HG03066 (cell line): Measurements from ENCODE around the gene ZNF284.

Experiments
- ATAC-seq: cut with Tn5 transposase; IDR thresholded peaks from one replicate; pipeline ENCODE4 v1.9.1; 2021; ENCODE audit warnings: low read depth; ENCODE audit not compliant: unreplicated experiment

The ZNF284 gene

DNA sequence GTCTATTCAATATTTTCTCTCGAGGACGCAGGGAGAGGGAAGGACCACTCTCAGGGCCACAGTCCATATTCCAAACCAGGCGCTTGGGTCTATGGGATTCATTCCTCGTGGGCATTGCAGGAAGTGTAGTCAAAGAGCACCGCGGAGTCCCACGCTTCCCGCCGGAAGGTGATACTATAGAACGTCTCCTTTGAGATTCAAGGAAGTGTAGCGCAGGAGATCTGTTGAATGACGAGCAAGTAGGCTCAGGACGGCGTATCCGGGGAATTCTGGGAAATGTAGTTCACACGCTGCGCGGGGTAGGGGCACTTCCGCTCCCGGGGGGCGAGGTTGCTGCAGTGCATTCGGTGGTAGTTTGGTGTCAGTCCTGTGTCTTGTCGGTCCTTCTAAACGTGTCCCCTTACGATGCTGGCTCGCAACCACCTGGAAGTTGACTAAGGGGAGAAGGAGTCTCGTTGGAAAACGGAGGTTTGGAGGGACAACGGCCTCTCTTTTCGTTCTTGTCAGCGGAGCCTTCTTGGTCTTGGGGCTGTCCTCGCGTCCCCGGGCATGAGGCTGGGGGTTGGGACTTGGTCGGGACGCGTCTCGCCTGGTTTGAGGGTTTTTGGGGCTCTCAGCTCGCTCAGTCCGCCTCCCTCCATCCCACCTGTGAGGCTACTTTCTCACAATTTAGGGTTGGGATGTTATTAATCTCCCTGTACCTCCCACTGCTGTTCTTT, at the start of gene ZNF284:
ZNF284 (plus strand) TSS at position 336 of the 719 bp plus-strand sequence. CDS start 4,231 bp downstream, outside the sequence.
- ATAC-seq, result peak; percentile 97

DNA sequence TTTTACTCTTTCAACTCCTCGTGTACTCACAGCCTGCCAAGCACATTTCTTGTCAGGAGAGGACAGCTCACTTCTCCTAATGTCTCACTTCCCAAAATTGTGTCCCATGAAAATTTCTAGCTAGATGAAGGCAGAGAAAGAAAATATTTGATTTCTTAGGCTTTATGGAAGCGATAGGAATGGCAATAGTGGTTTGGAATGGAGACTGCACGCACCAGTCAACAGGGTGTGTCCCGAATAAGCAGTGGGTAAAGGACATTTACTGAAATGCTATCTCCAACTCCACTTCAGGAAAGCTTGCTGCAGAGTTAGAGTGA, 47.1 kb upstream of the ZNF284 start:
- ATAC-seq, result no peak

DNA sequence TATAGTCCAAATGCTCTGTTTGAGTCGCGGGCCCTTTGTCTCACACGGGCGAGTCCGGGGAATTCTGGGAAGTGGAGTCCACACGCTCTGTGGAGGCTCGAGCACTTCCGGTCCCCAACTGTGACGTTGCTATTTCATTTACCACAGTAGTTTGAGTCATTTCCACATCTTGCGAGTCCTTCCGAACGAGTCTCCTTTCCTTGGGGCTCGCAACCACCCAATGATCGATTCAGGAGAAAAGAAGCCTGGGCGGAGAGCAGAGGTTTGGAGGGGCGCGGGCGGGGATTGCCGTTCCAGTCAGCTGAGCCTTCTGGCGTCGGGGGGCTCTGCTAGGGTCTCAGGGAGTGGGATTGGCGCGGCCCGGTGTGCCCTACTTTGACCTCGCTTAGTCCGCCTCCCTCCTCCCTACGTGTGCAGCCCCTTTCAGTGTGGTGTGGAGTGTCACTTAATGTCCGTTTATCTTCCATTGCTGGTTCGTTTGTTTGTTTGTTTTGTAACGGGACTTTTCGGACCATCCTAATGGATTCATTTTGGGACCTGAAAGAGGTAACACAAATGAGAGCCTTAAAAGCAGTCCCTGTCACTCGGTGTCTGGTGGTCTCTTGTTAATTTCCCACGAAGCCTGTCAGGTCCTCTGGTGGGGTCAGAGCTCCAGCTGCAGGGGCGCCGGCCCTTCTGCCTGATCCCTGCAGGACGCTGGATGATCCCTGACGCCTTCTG, 46.6 kb upstream of the ZNF284 start, which contains the start of gene ZNF222:
ZNF222 (plus strand) TSS at position 163 of the 720 bp plus-strand sequence; CDS start at position 221, 58 bp downstream.
- peak; percentile 92 for ATAC-seq

DNA sequence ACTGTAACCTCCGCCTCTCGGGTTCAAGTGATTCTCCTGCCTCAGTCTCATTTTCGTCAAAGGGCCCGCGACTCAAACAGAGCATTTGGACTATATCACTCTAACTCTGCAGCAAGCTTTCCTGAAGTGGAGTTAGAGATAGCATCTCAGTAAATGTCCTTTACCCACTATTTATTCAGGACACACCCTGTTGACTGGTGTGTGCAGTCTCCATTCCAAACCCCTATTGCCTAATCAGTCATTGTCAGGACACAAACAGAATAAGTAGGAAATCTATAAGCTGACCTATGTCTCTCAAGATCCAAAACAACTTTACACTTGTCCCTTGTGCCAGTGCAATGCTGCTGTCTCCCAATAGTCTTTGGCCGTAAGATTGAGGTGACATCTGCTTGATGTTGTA, 45.3 kb upstream of the ZNF284 start:
- no peak for ATAC-seq

DNA sequence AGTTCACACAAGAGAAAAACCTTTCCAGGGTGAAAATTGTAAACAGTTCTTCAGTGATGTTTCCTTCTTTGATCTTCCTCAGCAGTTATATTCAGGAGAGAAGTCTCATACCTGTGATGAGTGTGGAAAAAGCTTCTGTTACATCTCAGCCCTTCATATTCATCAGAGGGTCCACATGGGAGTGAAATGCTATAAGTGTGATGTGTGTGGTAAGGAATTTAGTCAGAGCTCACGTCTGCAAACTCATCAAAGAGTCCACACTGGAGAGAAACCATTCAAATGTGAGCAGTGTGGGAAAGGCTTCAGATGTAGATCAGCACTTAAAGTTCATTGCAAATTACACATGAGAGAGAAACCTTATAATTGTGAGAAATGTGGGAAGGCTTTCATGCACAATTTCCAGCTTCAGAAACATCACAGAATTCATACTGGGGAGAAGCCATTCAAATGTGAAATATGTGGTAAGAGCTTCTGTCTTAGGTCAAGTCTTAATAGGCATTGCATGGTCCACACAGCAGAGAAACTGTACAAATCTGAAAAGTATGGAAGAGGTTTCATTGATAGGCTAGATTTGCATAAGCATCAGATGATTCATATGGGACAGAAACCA, 39.9 kb upstream of the ZNF284 start:
- no peak for ATAC-seq

DNA sequence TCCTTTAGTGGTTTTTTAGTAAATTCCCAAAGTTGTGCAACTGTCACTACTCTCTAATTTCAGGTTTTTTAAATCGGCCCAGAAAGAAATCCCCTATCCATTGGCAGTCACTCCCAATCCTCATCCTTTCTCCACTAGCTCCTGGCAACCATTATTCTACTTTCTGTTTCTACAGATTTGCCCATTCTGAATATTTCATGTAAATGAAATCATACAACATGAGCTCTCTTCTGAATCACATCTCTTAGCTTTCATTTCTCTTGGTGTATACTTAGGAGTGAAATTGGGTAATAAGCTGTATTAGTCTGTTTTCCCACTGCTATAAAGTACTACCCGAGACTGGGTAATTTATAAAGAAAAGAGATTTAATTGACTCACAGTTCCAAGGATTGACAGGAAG, 29.8 kb upstream of the ZNF284 start:
- no peak for ATAC-seq

DNA sequence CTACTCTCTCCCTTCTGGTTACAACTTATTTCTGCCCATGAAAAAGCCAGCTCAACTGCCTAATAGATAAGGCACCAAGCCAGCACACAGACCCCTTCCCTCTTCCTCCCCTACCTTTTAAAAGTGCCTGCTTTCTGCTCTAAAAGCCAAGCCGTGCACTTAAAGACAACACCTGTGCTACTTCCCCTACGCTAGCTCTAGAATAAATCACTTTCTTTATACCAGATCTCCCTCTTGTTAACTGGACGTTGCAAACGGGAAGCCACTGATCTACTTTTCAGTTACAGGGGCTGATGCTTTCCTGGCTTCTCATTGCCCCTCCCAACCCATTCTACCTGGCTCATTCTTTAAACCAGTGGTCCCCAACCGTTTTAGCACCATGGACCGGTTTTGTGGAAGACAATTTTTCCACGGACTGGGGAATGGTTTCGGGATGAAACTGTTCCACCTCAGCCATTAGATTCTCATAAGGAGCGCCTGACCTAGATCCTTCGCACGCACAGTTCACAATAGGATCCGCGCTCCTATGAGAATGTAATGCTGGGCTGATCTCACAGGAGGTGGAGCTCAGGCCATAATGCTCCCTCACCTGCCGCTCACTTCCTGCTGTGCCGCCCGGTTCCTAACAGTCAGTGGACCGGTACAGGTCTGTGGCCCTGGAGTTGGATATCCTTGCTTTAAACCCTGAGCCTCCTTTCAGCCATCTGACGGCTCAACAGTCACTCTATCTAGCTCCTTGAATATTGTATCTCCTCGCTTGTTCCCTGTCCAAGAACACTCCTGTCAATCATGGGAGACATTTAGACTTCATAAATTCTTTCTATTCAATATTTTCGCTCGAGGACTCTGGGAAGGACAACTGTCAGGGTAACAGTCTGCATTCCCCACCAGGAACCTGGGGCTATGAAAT, 21.0 kb upstream of the ZNF284 start:
- peak; percentile 42 for ATAC-seq

DNA sequence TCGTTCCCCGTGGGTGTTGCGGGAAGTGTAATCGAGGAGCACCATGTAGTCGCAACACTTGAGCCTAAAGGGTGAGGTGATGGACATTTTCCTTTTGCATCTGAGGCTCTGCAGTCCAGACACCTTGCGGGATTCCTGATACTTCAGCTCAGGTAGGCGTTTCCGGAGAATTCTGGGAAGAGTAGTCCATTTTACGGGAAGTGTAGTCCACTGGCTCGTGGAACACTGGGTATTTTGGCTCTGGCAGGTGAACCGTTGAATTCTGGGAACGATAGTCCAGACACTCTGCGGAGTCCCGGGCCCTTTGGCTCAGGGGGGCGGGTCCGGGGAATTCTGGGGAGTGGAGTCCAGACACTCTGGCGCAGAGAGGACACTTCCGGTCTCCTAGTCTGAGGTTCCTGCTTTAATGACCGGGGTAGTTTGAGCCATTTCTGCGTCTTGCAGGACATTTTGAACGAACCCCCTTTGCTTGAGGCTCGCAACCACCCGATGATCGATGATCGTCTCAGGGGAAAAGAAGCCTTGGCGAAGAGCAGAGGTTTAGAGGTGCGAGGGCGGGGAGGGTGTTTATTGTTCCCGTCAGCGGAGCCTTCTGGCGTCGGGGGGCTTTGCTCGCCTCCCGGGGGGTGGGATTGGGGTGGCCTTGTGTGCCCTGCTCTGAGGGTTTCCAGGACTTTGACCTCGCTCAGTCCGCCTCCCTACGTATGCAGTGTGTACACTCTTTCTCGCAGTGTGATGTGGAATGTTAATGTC, 20.1 kb upstream of the ZNF284 start, which contains the start of gene ZNF223:
ZNF223 (plus strand) TSS at position 387 of the 753 bp plus-strand sequence. CDS start 3,141 bp downstream, outside the sequence.
- peak; percentile 65 for ATAC-seq

DNA sequence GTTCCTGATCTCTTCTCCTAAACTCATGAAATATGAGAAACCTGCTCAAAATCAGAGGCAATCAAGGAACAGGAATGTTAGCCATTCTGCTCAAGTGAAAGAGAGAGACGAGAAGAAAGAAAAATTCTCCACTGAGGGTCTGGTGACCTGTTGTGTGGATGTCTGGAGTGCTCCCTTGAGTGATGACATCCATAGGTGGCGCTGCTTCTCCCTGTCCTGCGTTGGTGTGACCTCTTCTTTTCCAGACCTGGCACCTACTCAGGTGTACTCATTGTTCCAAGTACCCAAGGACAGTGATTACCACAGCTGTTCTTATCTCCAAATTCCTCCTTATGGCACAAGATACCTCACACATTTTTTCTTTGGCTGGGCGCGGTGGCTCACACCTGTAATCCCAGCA, 16.1 kb upstream of the ZNF284 start:
- ATAC-seq, result no peak

DNA sequence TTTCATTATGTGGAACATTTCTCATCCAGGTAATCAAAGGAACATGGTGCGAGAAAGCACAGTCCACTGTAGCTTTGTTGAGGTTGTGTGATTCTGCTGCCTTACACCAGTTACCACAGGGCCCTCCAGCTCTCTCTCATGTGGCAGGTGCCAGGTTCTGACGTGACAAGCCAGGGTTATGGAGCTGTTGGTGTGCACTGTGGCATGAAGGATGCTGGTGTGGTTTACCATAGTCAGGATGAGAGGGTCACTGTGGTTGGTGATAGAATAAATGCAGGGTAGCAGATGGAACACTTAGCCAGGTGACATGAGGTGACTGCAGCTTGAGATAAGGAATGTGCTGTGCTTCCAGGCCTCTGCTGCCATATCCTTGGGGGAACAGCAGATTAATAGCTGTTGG, 12.7 kb upstream of the ZNF284 start:
- no peak for ATAC-seq

DNA sequence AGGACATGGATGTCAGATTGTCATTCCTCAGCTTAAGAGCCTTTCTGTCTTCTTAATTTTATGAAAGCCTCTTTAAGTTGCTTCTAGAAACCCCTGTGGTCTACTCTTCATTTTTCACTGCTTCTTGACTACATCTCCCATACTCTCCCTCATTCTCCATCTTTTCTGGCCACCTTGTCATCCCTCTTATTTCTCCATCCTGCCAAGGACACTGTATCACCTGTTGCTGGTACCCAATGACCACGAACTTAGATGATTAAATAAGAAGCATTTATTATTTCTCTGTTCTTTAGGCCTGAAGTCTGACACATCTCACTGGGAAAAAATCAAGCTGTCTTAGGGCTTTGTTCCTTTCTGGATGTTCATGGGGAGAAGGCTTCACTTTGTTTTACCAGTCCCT, 10.9 kb upstream of the ZNF284 start:
- no peak for ATAC-seq

DNA sequence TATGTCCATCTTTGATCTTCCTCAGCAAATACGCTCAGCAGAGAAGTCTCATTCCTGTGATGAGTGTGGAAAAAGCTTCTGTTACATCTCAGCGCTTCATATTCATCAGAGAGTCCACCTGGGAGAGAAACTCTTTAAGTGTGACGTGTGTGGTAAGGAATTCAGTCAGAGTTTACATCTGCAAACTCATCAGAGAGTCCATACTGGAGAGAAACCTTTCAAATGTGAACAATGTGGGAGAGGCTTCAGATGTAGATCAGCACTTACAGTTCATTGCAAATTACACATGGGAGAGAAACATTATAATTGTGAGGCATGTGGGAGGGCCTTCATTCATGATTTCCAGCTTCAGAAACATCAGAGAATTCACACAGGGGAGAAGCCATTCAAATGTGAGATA, 5.7 kb upstream of the ZNF284 start:
- no peak for ATAC-seq

DNA sequence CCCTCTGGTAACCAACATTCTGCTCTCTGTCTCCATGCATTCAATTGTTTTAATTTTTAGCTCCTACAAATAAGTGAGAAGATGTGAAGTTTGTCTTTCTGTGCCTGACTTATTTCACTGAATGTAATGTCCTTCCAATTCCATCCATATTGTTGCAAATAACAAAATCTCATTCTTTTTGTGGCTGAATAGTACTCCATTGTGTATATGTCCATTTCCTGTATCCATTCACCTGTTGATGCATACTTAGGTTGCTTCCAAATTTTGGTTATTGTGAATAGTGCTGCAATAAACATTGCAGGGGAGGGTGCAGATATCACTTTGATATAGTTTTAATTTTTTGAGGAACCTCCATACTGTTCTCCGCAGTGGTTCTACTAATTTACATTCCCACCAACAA, 2.5 kb upstream of the ZNF284 start:
- ATAC-seq, result no peak

DNA sequence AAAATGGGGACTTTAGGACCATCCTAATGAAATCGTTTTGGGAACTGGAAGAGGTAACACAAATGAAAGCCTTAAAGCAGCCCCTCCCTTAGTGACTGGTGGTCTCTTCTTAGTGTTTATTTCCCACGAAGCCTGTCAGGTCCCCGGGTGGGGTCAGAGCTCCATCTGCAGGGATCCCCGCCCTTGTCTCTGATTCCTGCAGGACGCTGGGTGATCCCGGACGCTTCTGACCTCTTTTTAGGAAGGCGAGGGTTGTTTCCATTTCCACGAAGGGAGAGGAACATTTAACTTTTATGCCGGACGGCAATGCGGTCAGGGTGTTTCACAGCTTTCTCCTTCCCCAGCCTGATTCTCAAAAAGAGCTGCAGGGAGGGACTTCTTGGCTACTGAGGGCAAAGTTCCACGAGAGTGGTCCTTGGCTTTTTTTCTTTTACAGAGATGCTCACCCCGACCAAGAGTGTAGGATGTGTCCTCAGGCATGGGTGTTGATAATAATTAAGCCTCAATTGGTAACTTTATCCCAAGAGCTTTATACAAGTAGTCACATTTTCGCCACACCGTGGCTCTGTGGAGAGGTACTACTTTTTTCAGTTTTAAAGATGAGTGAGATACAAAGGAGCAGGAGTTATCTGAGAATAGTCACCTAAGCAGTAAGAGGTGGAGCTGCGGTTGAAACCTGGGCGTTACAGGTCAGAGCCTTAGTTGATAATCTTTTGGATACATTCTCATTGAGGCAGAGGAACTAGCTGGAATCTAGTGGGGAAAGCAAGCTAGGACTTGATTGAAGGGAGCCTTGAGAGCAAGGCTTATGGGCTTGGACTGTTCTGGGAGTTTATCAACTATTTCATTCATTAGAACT, 813 bp downstream of the ZNF284 start:
- ATAC-seq, result no peak

DNA sequence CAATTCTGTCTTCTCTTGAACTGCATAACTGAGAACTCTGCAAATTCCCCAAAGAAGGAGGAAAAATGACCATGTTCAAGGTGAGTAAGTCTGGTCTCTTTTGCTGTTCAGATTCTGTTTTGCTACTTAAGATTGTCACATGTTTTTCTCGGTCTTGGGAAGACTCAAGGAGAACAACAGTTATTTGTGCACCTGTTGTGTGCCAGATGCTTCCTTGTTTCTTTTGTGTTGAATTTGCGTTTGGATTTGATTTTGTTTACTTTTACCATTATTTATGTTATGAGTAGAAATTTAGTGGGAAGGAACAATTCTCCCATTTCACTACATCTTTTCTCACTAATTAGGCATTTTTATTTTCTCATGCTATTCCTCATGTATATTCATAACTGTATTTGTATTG, 4.4 kb downstream of the ZNF284 start:
- no peak for ATAC-seq

DNA sequence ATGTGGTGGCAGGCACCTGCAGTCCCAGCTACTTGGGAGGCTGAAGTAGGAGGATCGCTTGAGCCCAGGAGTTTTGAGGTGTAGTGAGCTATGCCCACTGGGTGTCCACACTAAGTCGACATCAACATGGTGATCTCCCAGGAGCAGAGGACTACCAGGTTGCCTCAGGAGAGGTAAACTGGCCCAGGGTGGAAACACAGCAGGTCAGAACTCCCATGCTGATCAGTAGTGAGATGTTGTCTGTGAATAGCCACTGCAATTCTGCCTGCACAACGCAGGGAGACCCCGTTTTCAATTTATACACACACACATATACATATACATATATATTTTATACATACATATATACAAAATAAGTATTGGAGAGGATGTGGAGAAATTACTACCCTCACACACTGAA, 20.1 kb downstream of the ZNF284 start:
- no peak for ATAC-seq

DNA sequence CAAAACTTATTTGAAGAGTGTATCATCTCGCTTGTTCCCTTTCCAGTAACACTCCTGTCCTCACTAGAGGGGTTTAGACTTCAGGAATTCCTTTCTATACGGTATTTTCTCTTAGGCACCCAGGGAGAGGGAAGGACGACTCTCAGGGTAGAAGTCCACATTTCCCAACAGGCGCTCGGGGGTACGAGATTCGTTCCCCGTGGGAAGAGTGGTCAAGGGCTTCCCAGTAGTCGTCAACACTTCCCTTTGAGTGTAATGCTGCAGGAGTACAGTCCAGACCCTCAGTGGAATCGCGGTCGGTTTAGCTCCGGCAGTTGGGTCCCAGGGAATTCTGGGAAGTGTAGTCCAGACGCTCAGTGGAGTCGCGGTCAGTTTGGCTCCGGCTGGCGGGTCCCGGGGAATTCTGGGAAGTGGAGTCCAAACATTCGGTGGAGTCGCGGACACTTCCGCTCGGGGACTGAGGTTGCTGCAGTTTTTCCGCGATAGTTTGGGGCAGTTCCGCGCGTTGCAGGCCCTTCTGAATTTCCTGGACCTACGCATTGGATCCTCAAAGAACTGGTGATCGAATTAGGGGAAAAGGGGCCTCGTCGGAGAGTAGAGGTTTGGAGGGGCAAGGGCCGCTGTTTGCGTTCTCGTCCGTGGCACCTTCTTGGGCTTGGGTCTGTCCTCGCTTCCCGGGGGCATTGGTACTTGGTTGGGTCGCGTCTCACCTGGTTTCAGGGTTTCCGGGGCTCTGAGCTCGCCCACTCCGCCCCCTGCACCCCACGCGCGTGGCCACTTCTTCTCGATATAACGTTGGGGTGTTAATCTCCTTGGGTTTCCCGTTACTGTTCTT, 22.2 kb downstream of the ZNF284 start, which contains the start of gene ZNF224:
ZNF224 (plus strand) TSS at position 431 of the 835 bp plus-strand sequence. CDS start 3,513 bp downstream, outside the sequence.
- peak; percentile 93 for ATAC-seq

DNA sequence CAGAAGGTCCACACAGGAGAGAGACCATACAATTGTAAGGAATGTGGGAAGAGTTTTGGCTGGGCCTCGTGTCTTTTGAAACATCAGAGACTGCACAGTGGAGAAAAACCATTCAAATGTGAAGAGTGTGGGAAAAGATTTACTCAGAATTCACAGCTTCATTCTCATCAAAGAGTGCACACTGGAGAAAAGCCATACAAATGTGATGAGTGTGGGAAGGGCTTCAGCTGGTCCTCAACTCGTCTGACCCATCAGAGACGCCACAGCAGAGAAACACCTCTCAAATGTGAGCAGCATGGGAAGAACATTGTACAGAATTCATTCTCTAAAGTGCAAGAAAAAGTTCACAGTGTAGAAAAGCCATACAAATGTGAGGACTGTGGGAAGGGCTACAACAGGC, 35.8 kb downstream of the ZNF284 start:
- ATAC-seq, result no peak
